IMR-90 (cell line): ENCODE measurements around the gene KRTAP9-1. TPM values are rescaled to one million over a fixed set of nuclear protein-coding genes. Genes with fewer than 3 reads are reported as not detected.
A peak's percentile ranks its signal among the peaks of the same experiment; 100 is the strongest.

Experiments used
- ATAC-seq: fragments of 200-7000 bp; cut with Tn5 transposase; 2 replicates; pipeline ENCODE4 v1.9.1; 2020; ENCODE audit warnings: low read depth, mild to moderate bottlenecking, moderate library complexity
- BruUV-seq: library from RNA; stranded (reverse); fragments of 400-500 nt; replicated peaks from 2 replicates; lab custom pipeline; 2021; lab: Mats Ljungman, UMichigan
- CTCF ChIA-PET: fragments of 300-600 bp; formaldehyde crosslinking; extraction: SDS; loops from one replicate; lab custom pipeline; 2021; ENCODE audit warnings: antibody characterized with exemption; lab: Yijun Ruan, JAX
- POLR2A ChIA-PET: fragments of 300-600 bp; sonication (Branson Sonifier 250); formaldehyde crosslinking; loops from one replicate; lab custom pipeline; 2022; ENCODE audit warnings: antibody characterized with exemption; ENCODE audit not compliant: unreplicated experiment; lab: Charles Lee
- DNase-seq: peaks from one replicate; pipeline ENCODE4 v3.0.0; 2013
- H2AFZ ChIP-seq: replicated peaks from 2 replicates; pipeline ENCODE3; 2013; ENCODE audit warnings: low read length, mild to moderate bottlenecking; ENCODE audit not compliant: poor library complexity
- H2AK5ac ChIP-seq: 2 replicates; pipeline ENCODE4 v1.6.1; 2013; ENCODE audit warnings: low read depth, low read length, inconsistent platforms
- H2AK9ac ChIP-seq: replicated peaks from 2 replicates; pipeline ENCODE3; 2013; ENCODE audit warnings: mild to moderate bottlenecking, low read depth, low read length, moderate library complexity; ENCODE audit not compliant: poor library complexity
- H2BK120ac ChIP-seq: 2 replicates; pipeline ENCODE4 v1.6.1; 2013; ENCODE audit warnings: low read depth, low read length, inconsistent platforms
- H2BK15ac ChIP-seq: 3 replicates; pipeline ENCODE4 v1.6.1; 2013; ENCODE audit warnings: low read depth, low read length, inconsistent platforms
- H2BK20ac ChIP-seq: 2 replicates; pipeline ENCODE4 v1.6.1; 2013; ENCODE audit warnings: low read depth, mild to moderate bottlenecking, inconsistent platforms, low read length, moderate library complexity
- H2BK5ac ChIP-seq: 2 replicates; pipeline ENCODE4 v1.6.1; 2013; ENCODE audit warnings: mild to moderate bottlenecking, low read depth, low read length, inconsistent platforms; ENCODE audit not compliant: poor library complexity, severe bottlenecking
- H3K14ac ChIP-seq: replicated peaks from 2 replicates; pipeline ENCODE4 v1.6.1; 2013; ENCODE audit warnings: low read depth, low read length, inconsistent platforms
- H3K18ac ChIP-seq: 2 replicates; pipeline ENCODE4 v1.6.1; 2013; ENCODE audit warnings: low read depth, low read length, control low read depth
- H3K23ac ChIP-seq: 2 replicates; pipeline ENCODE4 v1.6.1; 2013; ENCODE audit warnings: low read depth, low read length, inconsistent platforms
- H3K27ac ChIP-seq: 2 replicates; pipeline ENCODE4 v1.5.1; 2013; ENCODE audit warnings: mild to moderate bottlenecking, control low read depth, low read length; ENCODE audit not compliant: insufficient read depth
- H3K27me3 ChIP-seq: 2 replicates; pipeline ENCODE4 v1.6.1; 2013; ENCODE audit warnings: low read length; ENCODE audit not compliant: control insufficient read depth, insufficient read depth
- H3K36me3 ChIP-seq: 2 replicates; pipeline ENCODE4 v1.6.1; 2013; ENCODE audit warnings: low read length, mixed read lengths; ENCODE audit not compliant: control insufficient read depth, insufficient read depth
- H3K4ac ChIP-seq: 2 replicates; pipeline ENCODE4 v1.6.1; 2013; ENCODE audit warnings: low read depth, low read length, inconsistent platforms
- H3K4me1 ChIP-seq: 2 replicates; pipeline ENCODE4 v1.6.1; 2013; ENCODE audit warnings: low read length, mixed read lengths; ENCODE audit not compliant: control insufficient read depth, insufficient read depth
- H3K4me2 ChIP-seq: 2 replicates; pipeline ENCODE4 v1.6.1; 2013; ENCODE audit warnings: low read depth, mild to moderate bottlenecking, control low read depth, low read length, moderate library complexity
- H3K4me3 ChIP-seq: 2 replicates; pipeline ENCODE4 v1.5.1; 2013; ENCODE audit warnings: low read depth, mild to moderate bottlenecking, control low read depth, low read length, moderate library complexity; ENCODE audit not compliant: insufficient read depth
- H3K56ac ChIP-seq: 2 replicates; pipeline ENCODE4 v1.6.1; 2013; ENCODE audit warnings: low read length, inconsistent platforms; ENCODE audit not compliant: insufficient read depth; ENCODE audit errors: extremely low read depth
- H3K79me1 ChIP-seq, 2 experiments: 2 replicates each; pipeline ENCODE4 v1.6.1; 2013; ENCODE audit warnings: low read length in 2 of 2, inconsistent platforms in 1 of 2, low read depth in 1 of 2
- H3K9ac ChIP-seq: 2 replicates; pipeline ENCODE4 v1.6.1; 2013; ENCODE audit warnings: low read depth, low read length, control low read depth
- H3K9me1 ChIP-seq: 2 replicates; pipeline ENCODE4 v1.6.1; 2013; ENCODE audit warnings: low read length, inconsistent platforms; ENCODE audit not compliant: insufficient read depth
- H3K9me3 ChIP-seq: 2 replicates; pipeline ENCODE4 v1.6.1; 2013; ENCODE audit warnings: low read length; ENCODE audit not compliant: control insufficient read depth, insufficient read depth
- H4K20me1 ChIP-seq: 2 replicates; pipeline ENCODE4 v1.6.1; 2013; ENCODE audit warnings: low read length, inconsistent platforms; ENCODE audit not compliant: insufficient read depth
- H4K5ac ChIP-seq: 2 replicates; pipeline ENCODE4 v1.6.1; 2013; ENCODE audit warnings: mild to moderate bottlenecking, low read depth, low read length, control low read depth
- H4K8ac ChIP-seq, 2 experiments: 2 replicates each; pipeline ENCODE4 v1.6.1; 2013; ENCODE audit warnings: low read depth in 2 of 2, low read length in 2 of 2, control low read depth in 1 of 2, inconsistent platforms in 1 of 2
- H4K91ac ChIP-seq: 2 replicates; pipeline ENCODE4 v1.6.1; 2013; ENCODE audit warnings: low read depth, low read length, inconsistent platforms; ENCODE audit not compliant: insufficient read depth
- BHLHE40 ChIP-seq: fragments of 150-350 bp; IDR thresholded peaks from 2 replicates; pipeline ENCODE4 v1.6.1; 2016; ENCODE audit warnings: mild to moderate bottlenecking, low read depth, low read length
- CEBPB ChIP-seq: IDR thresholded peaks from 2 replicates; pipeline ENCODE4 v1.6.1; 2012; ENCODE audit warnings: low read depth, low read length, improper control_type of control experiment
- CTCF ChIP-seq: conservative IDR thresholded peaks from 2 replicates; pipeline ENCODE4 v1.5.1; 2012; ENCODE audit warnings: mild to moderate bottlenecking, low read depth, low read length, improper control_type of control experiment
- WGBS, 2 experiments: methylation state at CpG; one replicate each; pipeline versions ENCODE4 v1.1.5 to v1.1.7; 2013; ENCODE audit warnings: missing lambda C conversion rate in 2 of 2; ENCODE audit not compliant: insufficient read length in 1 of 2; ENCODE audit errors: extremely low coverage in 2 of 2; 5-methylcytosine and 5-hydroxymethylcytosine counted together
- dilution Hi-C: fragments of 300-500 bp; cut with HindIII; formaldehyde crosslinking; loops from one replicate; pipeline ENCODE4 v1.14.3; 2018; ENCODE audit warnings: low sequenced_read_pairs; ENCODE audit not compliant: unreplicated experiment
- in situ Hi-C: fragments of 300-500 bp; cut with MboI; formaldehyde crosslinking; loops from 3 replicates; pipeline ENCODE4 v1.14.3; 2019; ENCODE audit warnings: low sequenced_read_pairs, inconsistent platforms, mixed read lengths
- intact Hi-C: fragments of 100-400 bp; cut with micrococcal nuclease; formaldehyde crosslinking; loops from 2 replicates; pipeline ENCODE4 v1.10.0; 2022
- polyA plus RNA-seq, 3 experiments: library from polyadenylated mRNA; depleted of rRNA; stranded (reverse); fragments of >200 nt; gene quantifications; 2 replicates each; pipeline ENCODE4 v1.2.3, GENCODE V29; 2012; ENCODE audit warnings: low replicate concordance in 1 of 3
- total RNA-seq: library from RNA; depleted of rRNA; stranded (reverse); fragments of >200 nt; gene quantifications from 2 replicates; pipeline ENCODE4 v1.2.3, GENCODE V29; 2012

Gene KRTAP9-1
- total and polyA plus RNA-seq, 2 of the 4 experiments (the other 2 are of a cell fraction): not detected

GRCh38 chr17:41171886-41172285 is 17.8 kb upstream of the KRTAP9-1 start:
- Histone ChIP-seq H3K4me3 (no peak overlapping the region), H4K8ac (no peak overlapping the region), H3K9me3 (no peaks in the 10 kb centered on the region), H2BK5ac (no peak overlapping the region), H3K9ac (no peak overlapping the region), H3K56ac (no peak overlapping the region), H4K20me1 (no peaks in the 10 kb centered on the region), H4K91ac (no peak overlapping the region), H3K18ac (no peak overlapping the region), H2BK15ac (no peak overlapping the region), H3K36me3 (no peaks in the 10 kb centered on the region), H4K5ac (no peak overlapping the region), H3K4ac (no peak overlapping the region), H3K4me1 (no peaks in the 10 kb centered on the region), H2AK5ac (no peak overlapping the region), H2BK120ac (no peak overlapping the region), H3K79me1 (no peaks in the 10 kb centered on the region), H3K23ac (no peak overlapping the region), H3K9me1 (no peaks in the 10 kb centered on the region), H2AK9ac (no peak overlapping the region), H3K14ac (no peak overlapping the region), H3K4me2 (no peak overlapping the region), H2BK20ac (no peak overlapping the region), H3K27ac (no peak overlapping the region), H2AFZ (no peak overlapping the region), H3K27me3 (no peaks in the 10 kb centered on the region; the same call in 1 of the 2 replicates)
- in situ Hi-C loops (no loop called here), intact Hi-C loops (no loop called here), dilution Hi-C loops (no loop called here)
- no TSS peak for BruUV-seq
- CTCF ChIA-PET: no interaction called here
- DNase-seq: peak; percentile 23
- no peak for ATAC-seq
- WGBS, 2 experiments: no CpG with 5 or more reads among the region's 2 CpGs
- TF ChIP-seq CTCF: no peak
- no peak for TF ChIP-seq BHLHE40
- peak; percentile 46 for TF ChIP-seq CEBPB
- POLR2A ChIA-PET: no interaction called here
